ENCODE data around the gene PRCD. TPM values are rescaled to one million over a fixed set of nuclear protein-coding genes. Genes with fewer than 3 reads are reported as not detected.

Gene PRCD
- total RNA-seq, 1 donor from 2014 or later, result 21.4 TPM

DNA sequence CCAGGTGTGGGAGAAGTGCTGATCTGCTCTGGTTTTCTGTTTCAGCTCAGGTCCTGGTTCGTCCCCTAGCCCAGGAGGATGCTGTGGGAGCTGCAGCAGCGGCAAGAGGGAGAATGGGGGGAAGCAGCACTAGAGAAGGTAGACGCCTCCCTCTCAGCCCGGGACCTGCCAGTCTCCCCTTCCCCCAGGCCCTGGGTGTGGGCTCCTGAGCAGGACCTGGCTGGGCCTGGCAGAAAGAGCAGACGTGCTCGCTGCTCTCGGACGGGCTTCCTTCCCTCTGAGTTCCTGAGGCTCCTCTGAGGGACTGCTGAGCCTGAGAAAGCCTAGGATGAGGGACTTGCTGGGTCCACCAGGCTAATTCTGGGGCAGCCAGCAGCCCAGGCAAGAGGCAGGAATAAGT, 3.1 kb downstream of the PRCD start:
- intact Hi-C loops (cut with DNase I), result loop anchor here (10.0 kb wide), 1 partner anchor 78 kb away; the partner anchor contains the start of gene AANAT

DNA sequence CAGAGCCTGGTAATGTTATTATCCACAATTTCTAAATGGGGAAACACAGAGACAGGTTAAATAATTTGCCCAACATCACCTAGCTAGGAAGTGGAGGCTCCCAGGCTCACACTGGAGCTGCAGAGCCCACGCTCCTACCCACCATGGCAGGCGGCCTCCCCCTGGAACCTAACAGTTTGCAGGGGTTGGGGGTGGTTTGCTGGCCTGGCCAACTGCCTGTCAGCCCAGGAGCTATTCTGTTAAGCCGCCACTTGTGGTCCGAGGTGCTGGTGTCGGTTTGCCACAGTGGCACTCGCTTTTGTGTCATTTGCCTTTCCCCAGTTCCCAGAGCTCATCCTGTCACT, 3.6 kb downstream of the PRCD start:
- Histone ChIP-seq H3K4me3 (no peak overlapping the region), H3K27ac (no peak overlapping the region), H3K27me3 (no peaks in the 10 kb centered on the region), H3K36me3 (no peaks in the 10 kb centered on the region), H3K4me1 (peaks cover 64% of the 10 kb centered on the region), H3K9me3 (no peaks in the 10 kb centered on the region)
- DNase-seq (ENCODE audit: extremely low spot score in 2 of 2), result no peak
- TF ChIP-seq POLR2AphosphoS5 (IDR thresholded peaks at IDR 0.05; ENCODE audit: insufficient read depth in 1 of 2, low read depth in 1 of 2) (no peak), POLR2A (IDR thresholded peaks at IDR 0.05) (no peak)
- TF ChIP-seq, protein P1, sequence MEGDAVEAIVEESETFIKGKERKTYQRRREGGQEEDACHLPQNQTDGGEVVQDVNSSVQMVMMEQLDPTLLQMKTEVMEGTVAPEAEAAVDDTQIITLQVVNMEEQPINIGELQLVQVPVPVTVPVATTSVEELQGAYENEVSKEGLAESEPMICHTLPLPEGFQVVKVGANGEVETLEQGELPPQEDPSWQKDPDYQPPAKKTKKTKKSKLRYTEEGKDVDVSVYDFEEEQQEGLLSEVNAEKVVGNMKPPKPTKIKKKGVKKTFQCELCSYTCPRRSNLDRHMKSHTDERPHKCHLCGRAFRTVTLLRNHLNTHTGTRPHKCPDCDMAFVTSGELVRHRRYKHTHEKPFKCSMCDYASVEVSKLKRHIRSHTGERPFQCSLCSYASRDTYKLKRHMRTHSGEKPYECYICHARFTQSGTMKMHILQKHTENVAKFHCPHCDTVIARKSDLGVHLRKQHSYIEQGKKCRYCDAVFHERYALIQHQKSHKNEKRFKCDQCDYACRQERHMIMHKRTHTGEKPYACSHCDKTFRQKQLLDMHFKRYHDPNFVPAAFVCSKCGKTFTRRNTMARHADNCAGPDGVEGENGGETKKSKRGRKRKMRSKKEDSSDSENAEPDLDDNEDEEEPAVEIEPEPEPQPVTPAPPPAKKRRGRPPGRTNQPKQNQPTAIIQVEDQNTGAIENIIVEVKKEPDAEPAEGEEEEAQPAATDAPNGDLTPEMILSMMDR (IDR thresholded peaks at IDR 0.05), result no peak
- intact Hi-C loops (cut with DNase I), result loop anchor here (10.0 kb wide), 1 partner anchor 79 kb away; the partner anchor contains the start of gene AANAT

More for the DNA sequence above, 3.1 kb downstream of the PRCD start:
- no peaks in the 10 kb centered on the region for H3K27me3 ChIP-seq
- no peaks in the 10 kb centered on the region for H3K9me3 ChIP-seq
- H3K36me3 ChIP-seq, result no peaks in the 10 kb centered on the region
- H3K4me1 ChIP-seq, result peaks cover 69% of the 10 kb centered on the region
- no peak for DNase-seq (ENCODE audit: extremely low spot score in 2 of 2)
- TF ChIP-seq, protein P1 (IDR thresholded peaks at IDR 0.05), result no peak
- no peak for TF ChIP-seq POLR2A (IDR thresholded peaks at IDR 0.05)
- no peak for TF ChIP-seq POLR2AphosphoS5 (IDR thresholded peaks at IDR 0.05; ENCODE audit: insufficient read depth in 1 of 2, low read depth in 1 of 2)
- no peak overlapping the region for H3K4me3 ChIP-seq
- H3K27ac ChIP-seq, result no peak overlapping the region

DNA sequence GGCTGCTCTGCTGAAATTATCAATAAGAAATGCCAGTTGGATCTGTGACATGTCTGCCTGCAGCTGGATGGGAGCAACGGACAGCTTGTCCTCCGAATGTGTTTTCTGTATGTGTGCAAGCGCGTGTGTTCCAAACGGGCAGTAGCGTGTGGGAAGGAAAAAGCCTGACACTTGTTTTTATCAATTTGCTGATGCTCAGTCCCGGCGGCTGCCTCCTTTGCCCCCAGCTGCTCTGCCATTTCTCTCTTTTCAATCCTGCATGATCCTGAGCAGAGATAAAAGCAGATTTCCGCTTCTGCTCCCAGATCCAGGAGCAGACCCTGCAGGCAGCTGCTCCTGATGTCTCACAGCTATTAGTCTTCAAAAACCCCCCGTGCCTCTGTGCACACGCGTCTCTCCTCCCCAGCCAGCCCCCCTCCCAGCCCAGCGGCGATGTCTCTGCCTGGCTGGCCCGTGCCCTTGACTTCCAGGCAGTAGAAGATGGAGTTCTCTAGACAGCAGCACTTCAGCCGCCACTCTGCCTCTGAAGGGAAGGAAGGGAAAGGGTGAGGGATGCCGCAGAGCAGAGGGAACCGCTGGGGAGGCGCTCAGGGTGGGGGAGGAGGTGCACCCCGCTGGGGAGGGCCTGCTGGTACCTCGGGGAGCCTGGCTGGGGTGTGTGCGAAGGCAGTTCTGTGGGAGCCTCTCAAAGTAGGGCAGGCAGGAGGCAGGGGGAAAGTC, 4.1 kb downstream of the PRCD start:
- H3K27ac ChIP-seq, result peak overlapping the region; percentile 34
- intact Hi-C loops (cut with DNase I), result loop anchor here (10.0 kb wide), 1 partner anchor 79 kb away; the partner anchor contains the start of gene AANAT
- no peaks in the 10 kb centered on the region for H3K9me3 ChIP-seq
- H3K4me1 ChIP-seq, result peaks cover 59% of the 10 kb centered on the region
- no peak for DNase-seq (ENCODE audit: extremely low spot score in 2 of 2)
- TF ChIP-seq POLR2A (IDR thresholded peaks at IDR 0.05), result no peak
- TF ChIP-seq POLR2AphosphoS5 (IDR thresholded peaks at IDR 0.05; ENCODE audit: insufficient read depth in 1 of 2, low read depth in 1 of 2), result no peak
- TF ChIP-seq, protein P1 (IDR thresholded peaks at IDR 0.05), result no peak
- H3K36me3 ChIP-seq, result no peaks in the 10 kb centered on the region
- H3K27me3 ChIP-seq, result no peaks in the 10 kb centered on the region
- no peak overlapping the region for H3K4me3 ChIP-seq

DNA sequence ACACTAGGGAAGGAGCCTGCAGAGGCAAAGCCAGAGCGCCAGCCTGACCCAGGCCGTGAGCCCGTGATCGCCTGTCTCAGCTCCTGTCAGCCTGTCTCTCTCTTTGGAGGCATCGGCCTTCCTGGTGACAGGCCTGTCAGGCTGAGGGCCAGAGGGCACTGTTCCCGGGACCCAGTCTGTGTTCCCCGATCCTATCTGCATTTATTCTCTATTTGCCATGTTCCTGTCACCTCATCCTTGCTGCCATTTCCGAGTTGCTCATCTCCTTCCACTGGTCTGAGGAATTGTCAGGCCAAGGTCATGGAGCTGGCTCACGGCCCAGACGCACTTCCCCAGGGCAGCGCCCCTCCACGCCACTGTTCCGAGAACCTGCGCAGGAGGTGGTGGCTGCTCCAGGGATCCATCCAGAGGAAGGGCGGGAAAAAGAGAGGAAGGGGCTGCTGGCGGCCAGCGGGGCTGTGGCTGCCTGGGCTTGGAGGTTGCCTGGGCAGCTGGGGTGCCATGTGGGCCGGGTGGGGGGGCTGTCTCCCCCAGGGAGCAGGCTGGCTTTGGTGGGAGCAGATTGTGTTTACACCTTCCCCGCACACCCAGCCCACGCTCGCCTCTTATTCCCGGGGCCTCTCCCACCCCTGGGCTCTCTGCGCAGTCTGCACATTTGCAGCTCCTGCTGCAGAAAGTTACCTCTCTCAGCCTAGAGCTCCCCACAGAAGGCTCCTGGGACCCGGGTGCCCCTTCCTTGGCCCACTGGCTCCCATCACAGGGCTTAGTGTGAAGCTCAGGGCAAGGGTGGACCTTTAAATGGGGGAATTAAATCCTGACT, 4.9 kb downstream of the PRCD start:
- DNase-seq (ENCODE audit: extremely low spot score in 2 of 2), result no peak
- no peaks in the 10 kb centered on the region for H3K9me3 ChIP-seq
- H3K4me1 ChIP-seq, result peaks cover 52% of the 10 kb centered on the region
- no peak overlapping the region for H3K4me3 ChIP-seq
- H3K27ac ChIP-seq, result peak overlapping the region; percentile 34
- no peaks in the 10 kb centered on the region for H3K27me3 ChIP-seq
- intact Hi-C loops (cut with DNase I), result loop anchor here (10.0 kb wide), 1 partner anchor 80 kb away; the partner anchor contains the start of gene AANAT
- H3K36me3 ChIP-seq, result no peaks in the 10 kb centered on the region
- TF ChIP-seq POLR2AphosphoS5 (IDR thresholded peaks at IDR 0.05; ENCODE audit: insufficient read depth in 1 of 2, low read depth in 1 of 2) (peak in 1 of 2 donors; percentile 25), POLR2A (IDR thresholded peaks at IDR 0.05) (no peak)

DNA sequence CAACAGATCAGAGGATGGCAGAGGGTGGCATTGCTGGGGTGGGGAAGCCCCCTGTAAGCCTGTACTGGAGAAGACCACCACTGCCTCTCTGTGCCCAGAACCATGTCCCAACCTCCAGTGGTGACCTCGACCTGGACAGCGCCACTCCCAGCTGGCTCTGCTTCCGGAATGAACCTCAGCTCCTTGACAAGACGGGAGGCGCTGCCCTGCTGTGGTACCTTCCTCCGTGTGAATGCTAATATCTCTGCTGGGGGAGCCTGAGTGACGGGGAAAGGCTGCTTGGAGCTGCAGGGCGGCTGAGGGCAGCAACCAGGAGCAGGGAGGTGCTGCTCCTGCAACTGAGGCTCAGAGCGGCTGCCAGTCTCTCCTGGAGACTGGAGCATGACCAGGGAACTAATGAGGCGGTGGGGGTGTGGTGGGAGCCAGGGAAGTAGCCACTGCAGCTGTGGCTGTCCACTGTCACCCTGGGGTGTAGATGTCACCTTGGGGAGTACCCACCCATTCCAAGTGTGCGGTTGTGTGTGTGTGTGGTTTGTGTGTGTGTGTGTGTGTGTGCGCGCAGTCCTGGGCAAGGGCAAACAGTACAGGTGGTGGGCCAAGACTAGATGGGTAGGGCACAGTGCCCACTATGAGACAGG, 6.2 kb downstream of the PRCD start:
- intact Hi-C loops (cut with DNase I), result loop anchor here (10.0 kb wide), 1 partner anchor 81 kb away; the partner anchor contains the start of gene AANAT
- TF ChIP-seq, protein P1 (IDR thresholded peaks at IDR 0.05), result no peak
- TF ChIP-seq POLR2AphosphoS5 (IDR thresholded peaks at IDR 0.05; ENCODE audit: insufficient read depth in 1 of 2, low read depth in 1 of 2) (no peak), POLR2A (IDR thresholded peaks at IDR 0.05) (no peak)
- Histone ChIP-seq H3K9me3 (no peaks in the 10 kb centered on the region), H3K4me1 (peaks cover 48% of the 10 kb centered on the region), H3K27ac (no peak overlapping the region), H3K27me3 (no peaks in the 10 kb centered on the region), H3K4me3 (no peak overlapping the region), H3K36me3 (no peaks in the 10 kb centered on the region)
- DNase-seq (ENCODE audit: extremely low spot score in 2 of 2), result no peak

All from vagina (tissue), 2 donors.